GM18505 (cell line): Measurements from ENCODE around the gene SNX24.
"Not testable (repeated sequence)": the region's sequence is repeated elsewhere in the genome, so short reads cannot be mapped to it uniquely, and the experiment has no call there.

ENCODE experiments used
- ATAC-seq: cut with Tn5 transposase; IDR thresholded peaks from one replicate; pipeline ENCODE4 v1.9.1; 2021; ENCODE audit not compliant: unreplicated experiment
- POLR2A ChIP-seq: IDR thresholded peaks from 4 replicates; pipeline ENCODE4 v1.6.1; 2011; ENCODE audit warnings: borderline replicate concordance; ENCODE audit not compliant: insufficient read depth, insufficient read length; ENCODE audit errors: extremely low read depth

The SNX24 gene

DNA sequence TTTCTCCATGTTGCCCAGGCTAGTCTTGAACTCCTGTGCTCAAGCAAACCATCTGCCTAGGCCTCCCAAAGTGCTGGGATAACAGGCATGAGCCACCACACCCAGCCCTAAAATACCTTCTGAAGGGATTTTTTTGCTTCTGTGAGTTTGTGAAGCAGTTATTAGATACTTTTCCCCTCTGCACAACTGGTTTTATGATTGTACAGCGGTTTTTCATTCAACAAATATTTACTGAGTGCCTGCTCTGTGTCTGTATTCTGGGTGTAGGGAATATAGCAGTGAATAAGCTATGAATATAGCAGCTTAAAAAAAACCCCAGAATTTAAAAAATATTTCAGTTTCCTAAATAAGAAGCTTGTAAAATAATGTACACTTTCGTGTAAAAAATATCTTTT, 2.3 kb downstream of the SNX24 start:
- TF ChIP-seq POLR2A, result no peak
- ATAC-seq, result no peak

DNA sequence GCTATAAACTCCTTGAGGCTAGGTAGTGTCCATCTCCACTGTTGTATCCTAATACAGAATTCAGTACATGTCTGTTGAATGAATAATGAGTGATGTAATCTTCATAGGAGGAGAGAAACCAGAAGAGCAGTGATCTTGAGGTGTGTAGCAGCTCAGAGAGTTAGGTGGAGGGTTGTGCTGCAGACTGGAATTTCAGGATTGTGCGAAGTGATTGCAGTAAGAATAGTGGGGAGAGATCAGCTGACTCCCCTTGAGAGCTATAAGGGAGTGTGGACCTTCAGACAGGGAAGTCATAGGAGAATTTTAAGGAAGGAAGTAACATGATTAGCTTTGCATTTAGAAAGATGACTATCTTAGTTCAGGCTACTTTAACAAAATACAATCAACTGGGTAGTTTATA, 4.4 kb downstream of the SNX24 start:
- ATAC-seq, result no peak
- TF ChIP-seq POLR2A, result no peak

- not testable (repeated sequence) for ATAC-seq
Observed at GRCh38 chr5:122857538-122857937, 12.1 kb downstream of the SNX24 start.

DNA sequence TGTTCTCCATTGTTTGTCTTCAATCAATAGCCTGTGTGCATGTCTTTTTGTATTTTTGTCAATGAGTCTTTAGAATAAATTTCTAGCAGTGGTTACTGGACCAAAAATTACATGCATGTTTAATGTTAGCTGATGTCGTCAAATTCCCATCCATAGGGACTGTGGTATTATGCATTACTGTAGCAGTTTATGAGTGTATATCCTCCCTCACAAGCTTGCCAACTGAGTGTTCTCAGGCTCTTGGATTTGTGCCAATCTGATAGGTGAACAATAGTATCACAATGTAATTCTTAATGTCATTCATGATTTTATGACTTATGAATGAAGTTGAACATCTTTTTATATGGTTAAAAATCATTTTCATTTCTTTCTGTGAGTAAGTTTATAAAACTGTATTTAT, 13.0 kb downstream of the SNX24 start:
- no peak for TF ChIP-seq POLR2A
- no peak for ATAC-seq

DNA sequence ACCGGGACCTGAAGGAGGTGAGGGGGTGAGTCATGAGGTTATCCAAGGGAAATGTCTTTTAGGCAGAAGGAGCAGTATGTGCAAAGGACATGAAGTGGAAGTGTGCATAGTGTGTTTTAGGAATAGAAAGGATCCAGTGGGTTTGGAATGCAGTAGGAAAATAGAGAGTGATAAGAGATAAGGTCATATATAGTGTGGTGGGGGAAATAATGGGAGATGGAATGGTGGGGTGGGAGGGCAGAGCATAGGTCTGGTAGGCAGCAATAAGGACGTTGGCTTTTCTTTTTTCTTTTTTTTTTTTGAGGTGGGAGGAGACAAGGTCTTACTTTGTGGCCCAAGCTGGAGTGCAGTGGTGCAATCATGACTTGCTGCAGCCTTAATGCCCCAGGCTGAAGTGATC, 17.8 kb downstream of the SNX24 start:
- ATAC-seq, result no peak
- TF ChIP-seq POLR2A, result no peak

DNA sequence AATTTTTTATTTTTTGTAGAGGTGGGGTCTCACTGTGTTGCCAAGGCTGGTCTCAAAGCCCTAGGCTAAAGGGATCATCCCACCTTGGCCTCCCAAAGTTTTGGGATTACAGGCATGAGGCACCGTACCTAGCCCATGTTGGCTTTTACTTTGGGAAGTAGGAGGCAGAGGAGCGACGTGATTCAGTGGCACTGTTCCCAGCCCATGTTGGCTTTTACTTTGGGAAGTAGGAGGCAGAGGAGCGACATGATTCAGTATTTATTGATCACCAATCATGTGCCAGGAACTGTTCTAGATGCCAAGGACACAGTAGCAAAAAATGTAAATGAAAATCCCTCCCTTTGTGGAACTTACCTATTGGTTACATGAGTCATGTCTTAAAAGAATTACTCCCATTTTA, 18.3 kb downstream of the SNX24 start:
- ATAC-seq, result no peak
- TF ChIP-seq POLR2A, result no peak

GRCh38 chr5:122864400-122864799, 19.0 kb downstream of the SNX24 start:
- ATAC-seq, result no peak
- TF ChIP-seq POLR2A, result no peak

DNA sequence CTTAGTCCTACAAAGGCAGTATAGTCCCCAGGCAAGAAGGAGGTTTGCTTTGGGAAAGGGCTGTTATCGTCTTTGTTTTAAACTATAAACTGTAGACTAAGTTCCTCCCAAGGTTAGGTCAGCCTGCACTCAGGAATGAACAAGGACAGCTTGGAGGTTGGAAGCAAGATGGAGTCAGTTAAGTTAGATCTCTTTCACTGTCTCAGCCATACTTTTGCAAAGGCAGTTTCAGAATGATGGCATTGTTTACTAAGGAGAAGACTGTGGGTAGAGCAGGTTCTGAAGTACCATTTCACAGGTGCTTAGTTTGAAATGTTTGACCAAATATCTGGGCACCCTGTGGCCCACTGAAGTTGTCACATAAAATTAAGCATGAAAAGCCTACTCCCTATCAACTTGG, 19.4 kb downstream of the SNX24 start:
- no peak for ATAC-seq

DNA sequence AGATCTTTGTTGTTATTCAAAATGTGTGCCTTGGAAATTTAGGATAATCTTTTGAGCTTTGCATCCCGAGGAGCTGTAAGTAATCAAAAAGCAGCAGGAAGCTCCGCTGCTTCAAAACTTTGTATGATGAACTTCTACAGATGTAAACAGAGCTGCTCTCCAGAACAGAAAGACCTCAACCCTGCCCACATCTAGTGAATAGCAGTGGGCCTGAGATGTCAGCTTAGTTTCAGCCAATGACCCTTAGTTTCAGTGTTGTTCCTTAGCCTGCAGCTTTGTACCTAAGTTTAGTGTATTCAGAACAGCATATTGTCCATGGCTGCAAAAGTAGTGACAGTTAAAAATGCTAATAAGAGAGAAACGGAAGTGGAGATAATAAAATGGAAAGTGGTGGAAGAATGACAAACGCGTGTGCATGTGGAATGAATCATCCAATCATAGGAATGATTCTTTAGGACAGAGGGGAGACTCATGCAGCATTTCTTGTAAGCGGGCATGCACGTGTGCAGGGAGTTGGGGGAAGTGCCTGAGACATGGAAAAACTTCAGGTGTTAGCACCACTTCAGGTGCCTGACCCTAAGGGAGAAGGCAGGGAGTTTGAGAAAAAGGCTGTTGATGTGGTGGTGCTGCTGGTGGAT, 24.9 kb downstream of the SNX24 start:
- ATAC-seq, result no peak
- TF ChIP-seq POLR2A, result no peak

More for the DNA sequence above, 19.4 kb downstream of the SNX24 start:
- no peak for TF ChIP-seq POLR2A

- no peak for ATAC-seq
- no peak for TF ChIP-seq POLR2A
Observed at GRCh38 chr5:122871661-122872060, 26.2 kb downstream of the SNX24 start.

GRCh38 chr5:122874179-122874875, 28.9 kb downstream of the SNX24 start:
- TF ChIP-seq POLR2A, result no peak
- ATAC-seq, result no peak

GRCh38 chr5:122877518-122877917, 32.1 kb downstream of the SNX24 start:
- no peak for TF ChIP-seq POLR2A
- no peak for ATAC-seq

DNA sequence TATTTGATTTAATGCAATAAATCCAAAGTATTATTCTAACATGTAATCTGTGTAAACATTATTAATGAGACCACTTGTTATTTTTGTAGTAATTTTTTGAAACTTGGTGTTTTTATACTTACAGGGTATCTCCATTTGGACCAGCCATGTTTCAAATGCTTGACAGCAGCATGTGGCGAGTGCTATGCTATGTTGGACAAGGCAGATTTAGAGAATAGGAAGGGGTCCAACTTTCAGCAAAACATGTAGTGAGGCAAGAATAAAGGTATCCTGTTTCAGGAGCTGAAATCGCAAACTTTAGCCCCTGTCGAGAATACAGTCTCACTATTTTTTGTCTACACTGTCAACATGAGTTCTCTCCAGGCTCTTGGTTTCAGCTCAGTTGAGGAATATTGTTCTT, 33.7 kb downstream of the SNX24 start:
- no peak for TF ChIP-seq POLR2A
- no peak for ATAC-seq

DNA sequence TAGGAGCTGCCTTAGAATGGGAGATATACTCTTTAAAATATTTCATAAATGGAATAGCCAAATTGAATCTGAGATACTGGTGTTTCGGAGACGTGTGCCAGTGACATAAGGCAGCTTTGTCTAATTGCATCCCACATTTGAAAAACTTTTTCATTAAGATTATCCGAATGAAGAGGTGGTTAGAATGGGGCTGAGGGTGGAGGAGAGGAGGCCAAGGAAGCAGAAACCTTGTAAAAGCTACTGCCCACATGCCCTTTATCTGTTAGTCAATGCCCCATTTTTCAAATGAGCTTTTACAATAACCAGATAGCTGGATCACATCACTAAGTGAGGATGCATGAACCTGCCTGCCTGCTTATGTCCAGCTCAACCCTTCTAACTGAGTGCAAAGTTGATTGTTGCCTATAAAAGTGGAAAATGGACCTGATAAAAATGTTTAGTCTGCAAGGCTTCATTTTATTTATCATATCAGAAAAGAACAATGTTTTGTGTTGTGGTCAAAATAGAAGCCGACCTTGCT, 34.8 kb downstream of the SNX24 start:
- no peak for ATAC-seq
- TF ChIP-seq POLR2A, result no peak

DNA sequence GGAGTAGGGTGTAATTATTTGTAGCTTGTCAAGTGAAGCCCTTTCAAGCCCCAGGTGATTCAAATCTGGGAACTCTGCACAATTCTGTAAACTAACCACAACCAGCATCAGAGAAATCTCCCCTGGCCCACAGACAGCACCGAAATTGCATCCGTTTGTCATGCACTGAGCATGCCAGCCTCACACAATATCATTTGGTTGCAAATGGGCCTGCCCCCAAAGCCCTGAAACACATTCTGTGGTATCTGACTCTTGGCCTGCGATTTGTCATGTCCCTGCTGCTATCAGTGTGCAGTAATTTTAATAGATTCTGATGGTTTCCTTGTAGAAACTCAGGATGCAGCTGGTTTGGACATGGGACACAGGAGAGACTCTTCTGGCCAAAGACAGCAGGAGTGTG, 35.3 kb downstream of the SNX24 start:
- ATAC-seq, result no peak
- no peak for TF ChIP-seq POLR2A

DNA sequence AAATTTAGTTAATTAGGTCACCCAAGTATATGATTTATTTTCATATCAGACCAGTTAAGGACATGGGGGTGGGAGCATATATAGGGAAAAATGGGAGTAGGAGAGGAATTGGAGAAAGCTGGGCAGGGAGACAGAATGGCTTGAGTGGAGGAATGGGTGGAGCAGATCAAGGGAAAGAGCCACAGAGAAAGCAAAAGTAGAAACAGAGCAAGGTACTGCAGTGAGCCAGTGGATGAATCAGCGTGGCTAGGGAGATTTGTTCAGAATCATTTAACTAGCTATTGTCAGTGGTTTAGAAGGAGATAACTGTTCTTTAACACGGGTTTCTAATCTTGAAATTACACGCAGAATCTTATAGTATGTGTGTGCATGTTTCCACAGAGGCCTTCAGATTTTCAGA, 37.4 kb downstream of the SNX24 start:
- no peak for ATAC-seq

More for the DNA sequence above, 37.4 kb downstream of the SNX24 start:
- TF ChIP-seq POLR2A, result no peak
